ENCODE data around the gene HIP1R.

GRCh38 chr12:122862872-122863701, 27.8 kb downstream of the HIP1R start:
- no peak for TF ChIP-seq CTCF (IDR thresholded peaks at IDR 0.05)
- no peak for TF ChIP-seq POLR2A (IDR thresholded peaks at IDR 0.05)
